HEK293 (cell line): Measurements from ENCODE around the gene ECD.

Experiments
- GLIS1 ChIP-seq: fragments of 450-650 bp; formaldehyde crosslinking; IDR thresholded peaks from 2 replicates; pipeline ENCODE4 v1.5.1; 2016; ENCODE audit warnings: missing biosample characterization, missing genetic modification characterization
- GLIS2 ChIP-seq: fragments of 450-650 bp; formaldehyde crosslinking; IDR thresholded peaks from 2 replicates; pipeline ENCODE4 v1.5.1; 2016; ENCODE audit warnings: missing biosample characterization, missing genetic modification characterization
- IKZF3 ChIP-seq: fragments of 450-650 bp; IDR thresholded peaks from 2 replicates; pipeline ENCODE4 v1.5.0; 2018; ENCODE audit warnings: missing biosample characterization, mild to moderate bottlenecking, missing genetic modification characterization, moderate library complexity
- KLF10 ChIP-seq: fragments of 450-650 bp; IDR thresholded peaks from 2 replicates; pipeline ENCODE4 v1.5.1; 2018; ENCODE audit warnings: missing biosample characterization, mild to moderate bottlenecking, missing genetic modification characterization
- KLF7 ChIP-seq: fragments of 450-650 bp; formaldehyde crosslinking; IDR thresholded peaks from 2 replicates; pipeline ENCODE4 v1.5.1; 2016; ENCODE audit warnings: missing biosample characterization, missing genetic modification characterization, borderline replicate concordance
- PBX3 ChIP-seq: sonication (generic); formaldehyde crosslinking; IDR thresholded peaks from 2 replicates; pipeline ENCODE4 v1.8.1; 2022; ENCODE audit warnings: mild to moderate bottlenecking, moderate library complexity, missing genetic modification reagents
- SCRT1 ChIP-seq: fragments of 450-650 bp; formaldehyde crosslinking; IDR thresholded peaks from 2 replicates; pipeline ENCODE4 v1.5.1; 2016; ENCODE audit warnings: missing biosample characterization, missing genetic modification characterization, borderline replicate concordance
- SP2 ChIP-seq: fragments of 450-650 bp; formaldehyde crosslinking; IDR thresholded peaks from 2 replicates; pipeline ENCODE4 v1.5.1; 2016; ENCODE audit warnings: missing biosample characterization, missing genetic modification characterization
- ZBTB11 ChIP-seq: fragments of 450-650 bp; formaldehyde crosslinking; conservative IDR thresholded peaks from 2 replicates; pipeline ENCODE4 v1.5.1; 2016; ENCODE audit warnings: low read depth, missing biosample characterization, missing genetic modification characterization
- ZBTB17 ChIP-seq: fragments of 450-650 bp; formaldehyde crosslinking; IDR thresholded peaks from 2 replicates; pipeline ENCODE4 v1.5.1; 2016; ENCODE audit warnings: missing biosample characterization, missing genetic modification characterization
- ZBTB48 ChIP-seq: fragments of 450-650 bp; formaldehyde crosslinking; IDR thresholded peaks from 2 replicates; pipeline ENCODE4 v1.5.1; 2016; ENCODE audit warnings: missing biosample characterization, missing genetic modification characterization
- ZBTB49 ChIP-seq: fragments of 450-650 bp; formaldehyde crosslinking; IDR thresholded peaks from 2 replicates; pipeline ENCODE4 v1.5.1; 2016; ENCODE audit warnings: missing biosample characterization, missing genetic modification characterization, low read depth
- ZBTB8A ChIP-seq: fragments of 450-650 bp; formaldehyde crosslinking; IDR thresholded peaks from 2 replicates; pipeline ENCODE4 v1.5.1; 2016; ENCODE audit warnings: missing biosample characterization, missing genetic modification characterization
- ZNF10 ChIP-seq: fragments of 450-650 bp; formaldehyde crosslinking; IDR thresholded peaks from 2 replicates; pipeline ENCODE4 v1.5.1; 2017; ENCODE audit warnings: missing biosample characterization, missing genetic modification characterization
- ZNF24 ChIP-seq: fragments of 450-650 bp; formaldehyde crosslinking; IDR thresholded peaks from 2 replicates; pipeline ENCODE4 v1.5.1; 2016; ENCODE audit warnings: missing biosample characterization, missing genetic modification characterization
- ZNF391 ChIP-seq: fragments of 450-650 bp; formaldehyde crosslinking; IDR thresholded peaks from 2 replicates; pipeline ENCODE4 v1.5.1; 2016; ENCODE audit warnings: low read depth, missing biosample characterization, missing genetic modification characterization, borderline replicate concordance
- ZNF423 ChIP-seq: fragments of 450-650 bp; formaldehyde crosslinking; IDR thresholded peaks from 2 replicates; pipeline ENCODE4 v1.5.1; 2016; ENCODE audit warnings: missing biosample characterization, missing genetic modification characterization
- ZNF426 ChIP-seq: fragments of 450-650 bp; formaldehyde crosslinking; IDR thresholded peaks from 2 replicates; pipeline ENCODE4 v1.5.1; 2017; ENCODE audit warnings: missing biosample characterization, missing genetic modification characterization, mild to moderate bottlenecking, inconsistent platforms, moderate library complexity
- ZNF529 ChIP-seq: fragments of 450-650 bp; formaldehyde crosslinking; IDR thresholded peaks from 2 replicates; pipeline ENCODE4 v1.5.1; 2017; ENCODE audit warnings: missing genetic modification characterization, missing biosample characterization; ENCODE audit not compliant: insufficient replicate concordance
- ZNF558 ChIP-seq: fragments of 450-650 bp; formaldehyde crosslinking; IDR thresholded peaks from 2 replicates; pipeline ENCODE4 v1.5.1; 2016; ENCODE audit warnings: missing biosample characterization, missing genetic modification characterization
- ZNF629 ChIP-seq: fragments of 450-650 bp; formaldehyde crosslinking; IDR thresholded peaks from 2 replicates; pipeline ENCODE4 v1.5.1; 2017; ENCODE audit warnings: missing biosample characterization, missing genetic modification characterization
- ZNF692 ChIP-seq: fragments of 450-650 bp; formaldehyde crosslinking; IDR thresholded peaks from 2 replicates; pipeline ENCODE4 v1.5.1; 2016; ENCODE audit warnings: missing biosample characterization, missing genetic modification characterization
- ZNF76 ChIP-seq: fragments of 450-650 bp; formaldehyde crosslinking; IDR thresholded peaks from 2 replicates; pipeline ENCODE4; 2016; ENCODE audit warnings: low read depth, missing biosample characterization, missing genetic modification characterization, borderline replicate concordance
- TF ChIP-seq, protein P1 (sequence below): fragments of 450-650 bp; formaldehyde crosslinking; IDR thresholded peaks from 2 replicates; pipeline ENCODE4 v1.5.1; 2016; ENCODE audit warnings: missing biosample characterization, missing genetic modification characterization
- TF ChIP-seq, protein P2 (sequence below): fragments of 450-650 bp; formaldehyde crosslinking; optimal IDR thresholded peaks from 2 replicates; pipeline ENCODE3; 2016; ENCODE audit warnings: missing biosample characterization, mild to moderate bottlenecking, missing genetic modification characterization
- TF ChIP-seq, protein P3 (sequence below): fragments of 450-650 bp; formaldehyde crosslinking; IDR thresholded peaks from 2 replicates; pipeline ENCODE4 v1.5.1; 2016; ENCODE audit warnings: missing biosample characterization, missing genetic modification characterization

Gene ECD

GRCh38 chr10:73167783-73168464 is at the start of gene ECD, which contains the start of gene FAM149B1 (continued):
- TF ChIP-seq ZNF391: peak; percentile 81; the same call in 1 of the 2 replicates
- no peak for TF ChIP-seq ZNF558
- TF ChIP-seq ZBTB49 (tag by site-specific recombination): no peak
- peak; percentile 99 for TF ChIP-seq ZNF629 (tag by site-specific recombination)
- TF ChIP-seq KLF10 (tag by site-specific recombination): 0 out of 2 replicates have a peak, but pooled peaks have one; percentile 42
- TF ChIP-seq ZBTB17 (tag by site-specific recombination): peak; percentile 95
- TF ChIP-seq GLIS2 (tag by site-specific recombination): peak; percentile 97
- 0 out of 2 replicates have a peak, but pooled peaks have one; percentile 46 for TF ChIP-seq ZNF24
- TF ChIP-seq ZBTB11: peak; percentile 97
- 0 out of 2 replicates have a peak, but pooled peaks have one; percentile 26 for TF ChIP-seq ZBTB8A (tag by site-specific recombination)
- peak; percentile 76; the same call in 1 of the 2 replicates for TF ChIP-seq ZNF692 (tag by site-specific recombination)
- TF ChIP-seq IKZF3 (tag by site-specific recombination): no peak
- TF ChIP-seq, protein P1, sequence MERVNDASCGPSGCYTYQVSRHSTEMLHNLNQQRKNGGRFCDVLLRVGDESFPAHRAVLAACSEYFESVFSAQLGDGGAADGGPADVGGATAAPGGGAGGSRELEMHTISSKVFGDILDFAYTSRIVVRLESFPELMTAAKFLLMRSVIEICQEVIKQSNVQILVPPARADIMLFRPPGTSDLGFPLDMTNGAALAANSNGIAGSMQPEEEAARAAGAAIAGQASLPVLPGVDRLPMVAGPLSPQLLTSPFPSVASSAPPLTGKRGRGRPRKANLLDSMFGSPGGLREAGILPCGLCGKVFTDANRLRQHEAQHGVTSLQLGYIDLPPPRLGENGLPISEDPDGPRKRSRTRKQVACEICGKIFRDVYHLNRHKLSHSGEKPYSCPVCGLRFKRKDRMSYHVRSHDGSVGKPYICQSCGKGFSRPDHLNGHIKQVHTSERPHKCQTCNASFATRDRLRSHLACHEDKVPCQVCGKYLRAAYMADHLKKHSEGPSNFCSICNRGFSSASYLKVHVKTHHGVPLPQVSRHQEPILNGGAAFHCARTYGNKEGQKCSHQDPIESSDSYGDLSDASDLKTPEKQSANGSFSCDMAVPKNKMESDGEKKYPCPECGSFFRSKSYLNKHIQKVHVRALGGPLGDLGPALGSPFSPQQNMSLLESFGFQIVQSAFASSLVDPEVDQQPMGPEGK (tag by site-specific recombination): peak; percentile 91
- TF ChIP-seq, protein P2, sequence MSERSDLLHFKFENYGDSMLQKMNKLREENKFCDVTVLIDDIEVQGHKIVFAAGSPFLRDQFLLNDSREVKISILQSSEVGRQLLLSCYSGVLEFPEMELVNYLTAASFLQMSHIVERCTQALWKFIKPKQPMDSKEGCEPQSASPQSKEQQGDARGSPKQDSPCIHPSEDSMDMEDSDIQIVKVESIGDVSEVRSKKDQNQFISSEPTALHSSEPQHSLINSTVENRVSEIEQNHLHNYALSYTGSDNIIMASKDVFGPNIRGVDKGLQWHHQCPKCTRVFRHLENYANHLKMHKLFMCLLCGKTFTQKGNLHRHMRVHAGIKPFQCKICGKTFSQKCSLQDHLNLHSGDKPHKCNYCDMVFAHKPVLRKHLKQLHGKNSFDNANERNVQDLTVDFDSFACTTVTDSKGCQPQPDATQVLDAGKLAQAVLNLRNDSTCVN (tag by site-specific recombination): peak; percentile 27
- no peak for TF ChIP-seq ZNF426
- TF ChIP-seq GLIS1 (tag by site-specific recombination): peak; percentile 87
- TF ChIP-seq SP2: peak; percentile 88
- TF ChIP-seq SCRT1: no peak
- TF ChIP-seq, protein P3, sequence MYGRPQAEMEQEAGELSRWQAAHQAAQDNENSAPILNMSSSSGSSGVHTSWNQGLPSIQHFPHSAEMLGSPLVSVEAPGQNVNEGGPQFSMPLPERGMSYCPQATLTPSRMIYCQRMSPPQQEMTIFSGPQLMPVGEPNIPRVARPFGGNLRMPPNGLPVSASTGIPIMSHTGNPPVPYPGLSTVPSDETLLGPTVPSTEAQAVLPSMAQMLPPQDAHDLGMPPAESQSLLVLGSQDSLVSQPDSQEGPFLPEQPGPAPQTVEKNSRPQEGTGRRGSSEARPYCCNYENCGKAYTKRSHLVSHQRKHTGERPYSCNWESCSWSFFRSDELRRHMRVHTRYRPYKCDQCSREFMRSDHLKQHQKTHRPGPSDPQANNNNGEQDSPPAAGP: no peak
- peak; percentile 64; the same call in 1 of the 2 replicates for TF ChIP-seq ZBTB48 (tag by site-specific recombination)
- peak; percentile 54; the same call in 1 of the 2 replicates for TF ChIP-seq ZNF76 (tag by site-specific recombination)
- TF ChIP-seq KLF7 (tag by site-specific recombination): no peak
- 0 out of 2 replicates have a peak, but pooled peaks have one; percentile 47 for TF ChIP-seq ZNF10 (tag by site-specific recombination)
- TF ChIP-seq ZNF529 (tag by site-specific recombination): no peak
- TF ChIP-seq PBX3: peak; percentile 69; the same call in 1 of the 2 replicates
- TF ChIP-seq ZNF423 (tag by site-specific recombination): peak; percentile 48; the same call in 1 of the 2 replicates
